GM21381 (cell line): ENCODE results near the gene ZNF212.

Experiments
- ATAC-seq: cut with Tn5 transposase; IDR thresholded peaks from one replicate; pipeline ENCODE4 v1.9.1; 2021; ENCODE audit warnings: mild to moderate bottlenecking, moderate library complexity; ENCODE audit not compliant: unreplicated experiment

The ZNF212 gene

DNA sequence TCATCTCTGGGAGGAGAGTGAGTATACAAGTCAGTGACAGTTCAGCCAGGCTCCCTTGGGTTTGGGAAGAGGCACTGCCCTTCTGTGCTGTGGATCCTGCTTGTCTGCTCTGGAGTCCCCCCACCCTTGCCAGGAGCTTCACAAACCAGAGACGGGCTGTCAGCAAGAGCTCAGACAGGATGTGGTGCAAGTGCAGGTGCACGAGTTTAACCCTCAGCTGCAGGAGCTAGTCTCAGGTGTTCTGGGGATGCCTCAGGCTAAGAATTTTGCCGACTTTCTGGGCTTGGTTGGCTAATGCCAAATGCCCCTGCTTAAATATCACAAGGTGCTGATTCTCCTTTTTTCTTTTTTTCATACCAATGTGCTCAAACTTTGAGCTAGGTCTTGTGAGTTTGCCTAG lies 44.9 kb downstream of the ZNF212 start:
- ATAC-seq = no peak

DNA sequence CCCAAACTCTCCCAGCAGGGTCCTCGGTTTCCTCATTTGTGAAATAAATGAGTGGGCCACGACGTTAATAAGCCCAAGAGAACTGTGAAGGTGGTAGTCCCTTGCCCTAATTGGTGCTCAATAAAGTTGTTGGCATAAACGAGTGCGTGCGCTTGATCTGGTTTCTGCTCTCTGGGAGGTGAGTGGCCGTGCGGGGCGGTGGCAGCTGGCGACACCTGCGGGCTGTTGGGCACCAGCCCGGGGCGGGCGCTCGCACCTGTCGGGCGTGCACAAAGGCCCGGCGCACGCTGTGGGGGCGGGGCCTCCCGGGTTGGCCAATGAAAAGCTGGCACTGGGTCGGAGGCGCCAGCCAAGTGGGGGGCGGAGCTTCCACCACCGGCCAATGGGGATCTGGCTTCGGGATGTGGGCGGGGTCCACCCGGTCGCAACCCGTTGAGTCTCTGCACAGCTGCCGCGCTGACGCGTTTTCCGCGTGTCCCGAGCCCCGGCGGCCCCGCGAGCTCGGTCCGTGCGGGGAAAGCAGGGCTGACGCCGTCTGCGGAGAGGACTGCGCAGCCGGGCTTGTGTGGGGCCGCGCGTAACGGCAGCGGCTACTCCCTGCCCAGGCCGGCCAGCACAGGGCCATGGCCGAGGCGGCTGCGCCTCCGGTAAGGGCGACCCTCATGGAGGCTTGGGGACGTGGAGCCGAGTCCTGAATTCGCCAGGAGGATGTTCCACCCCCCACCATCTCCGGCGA lies 45.6 kb downstream of the ZNF212 start:
- ATAC-seq = peak; percentile 96

DNA sequence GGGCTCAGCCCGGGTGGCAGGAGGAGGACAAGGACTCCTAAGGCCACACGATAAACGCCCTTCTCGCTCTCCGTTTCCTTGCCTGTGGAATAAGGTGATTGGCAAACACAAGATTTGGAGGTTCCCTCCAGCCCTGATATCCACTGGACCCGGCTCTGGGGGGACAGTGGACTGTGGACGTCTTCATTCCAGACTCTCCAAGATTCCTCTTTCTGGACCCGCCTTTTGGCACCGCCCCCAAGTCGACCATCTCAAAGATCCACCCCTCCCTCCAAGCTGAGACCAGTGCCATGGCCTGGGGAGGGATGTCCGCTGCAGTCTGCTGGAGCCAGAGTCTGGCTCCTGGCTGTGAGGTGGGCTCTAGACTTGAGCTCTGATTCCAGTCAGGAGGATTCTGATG lies 46.2 kb downstream of the ZNF212 start:
- ATAC-seq = no peak

GRCh38 chr7:149286811-149287400 lies 47.5 kb downstream of the ZNF212 start:
- ATAC-seq = no peak

GRCh38 chr7:149287622-149288021 lies 48.2 kb downstream of the ZNF212 start:
- ATAC-seq = no peak

- no peak for ATAC-seq
Observed at GRCh38 chr7:149289262-149289661, 49.8 kb downstream of the ZNF212 start.

DNA sequence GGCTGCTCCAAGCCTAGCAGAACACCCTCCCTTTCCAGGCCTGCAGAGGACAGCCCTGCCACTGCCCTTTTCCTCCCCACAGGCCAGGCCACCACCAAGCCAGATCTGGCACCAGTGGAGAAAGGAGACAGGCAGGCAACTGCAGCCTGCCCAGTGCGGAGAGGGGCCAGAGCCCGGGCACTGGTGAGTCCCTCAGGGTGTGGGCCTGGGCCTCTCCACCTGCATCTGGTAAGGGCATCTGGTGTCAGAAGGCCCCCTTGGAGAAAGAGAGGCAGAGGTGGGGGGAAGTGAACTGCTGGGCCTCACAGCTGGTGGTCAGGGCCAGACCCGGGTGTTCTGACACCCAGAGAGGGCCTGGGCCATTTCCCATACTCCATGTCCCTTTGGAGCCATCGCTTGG lies 50.4 kb downstream of the ZNF212 start:
- ATAC-seq = no peak

DNA sequence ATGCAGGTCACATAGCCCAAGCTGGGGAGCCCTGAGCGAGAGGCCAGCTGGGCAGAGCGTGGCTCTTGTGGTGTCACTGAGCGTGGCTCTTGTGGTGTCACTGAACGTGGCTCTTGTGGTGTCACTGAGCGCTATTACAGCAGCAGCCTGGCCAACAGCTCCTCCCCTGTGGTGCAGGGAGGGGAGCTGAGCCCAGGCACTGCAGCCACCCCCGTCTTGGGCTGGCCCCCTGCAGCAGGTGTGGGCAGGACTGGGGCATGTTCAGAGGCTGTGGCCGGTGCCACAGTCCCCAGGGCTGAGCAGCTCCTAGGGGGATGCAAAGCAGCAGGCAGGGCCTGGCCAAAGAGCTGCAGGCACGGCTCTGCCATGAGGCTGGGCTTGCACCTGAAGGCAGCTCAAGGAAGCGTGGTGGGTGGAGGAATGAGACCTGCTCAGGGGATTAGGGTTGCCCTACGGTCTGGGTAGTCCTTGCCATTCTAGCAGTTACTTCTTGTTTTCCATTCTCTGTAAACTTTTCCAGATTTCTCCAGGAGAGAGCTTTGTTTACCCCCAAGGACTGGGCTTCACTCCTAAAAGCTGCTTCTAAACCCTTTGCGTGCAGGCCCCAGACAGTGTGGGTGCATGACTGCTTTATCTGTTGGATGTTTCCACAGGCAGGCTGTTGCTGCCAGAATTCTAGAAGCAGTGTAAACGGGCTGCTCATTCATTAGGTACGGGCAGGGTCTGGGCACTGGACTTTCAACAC lies 51.8 kb downstream of the ZNF212 start:
- ATAC-seq = no peak

GRCh38 chr7:149291781-149292461 lies 52.5 kb downstream of the ZNF212 start:
- ATAC-seq = no peak

- ATAC-seq = no peak
Observed at GRCh38 chr7:149292462-149292823, 53.0 kb downstream of the ZNF212 start.

DNA sequence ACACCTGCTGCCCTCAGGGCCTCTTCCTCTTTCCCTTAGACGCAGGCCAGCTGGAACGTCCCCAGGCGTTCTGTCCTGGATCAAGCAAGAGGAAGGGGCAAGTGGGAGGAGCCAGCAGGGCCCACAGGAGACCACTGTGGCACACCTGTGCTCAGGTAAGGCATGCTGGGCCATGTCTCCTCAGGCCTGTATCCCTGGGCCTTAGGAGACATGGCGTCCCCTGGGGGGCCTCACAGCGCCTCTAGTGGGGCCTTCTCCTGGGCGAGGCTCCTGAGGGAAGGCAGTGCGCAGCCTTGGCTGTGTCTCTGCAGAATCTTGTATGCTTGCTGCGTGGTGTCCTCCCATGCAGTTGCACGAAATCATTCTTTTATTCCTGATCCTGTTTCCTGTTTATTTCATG lies 53.9 kb downstream of the ZNF212 start:
- ATAC-seq = no peak

DNA sequence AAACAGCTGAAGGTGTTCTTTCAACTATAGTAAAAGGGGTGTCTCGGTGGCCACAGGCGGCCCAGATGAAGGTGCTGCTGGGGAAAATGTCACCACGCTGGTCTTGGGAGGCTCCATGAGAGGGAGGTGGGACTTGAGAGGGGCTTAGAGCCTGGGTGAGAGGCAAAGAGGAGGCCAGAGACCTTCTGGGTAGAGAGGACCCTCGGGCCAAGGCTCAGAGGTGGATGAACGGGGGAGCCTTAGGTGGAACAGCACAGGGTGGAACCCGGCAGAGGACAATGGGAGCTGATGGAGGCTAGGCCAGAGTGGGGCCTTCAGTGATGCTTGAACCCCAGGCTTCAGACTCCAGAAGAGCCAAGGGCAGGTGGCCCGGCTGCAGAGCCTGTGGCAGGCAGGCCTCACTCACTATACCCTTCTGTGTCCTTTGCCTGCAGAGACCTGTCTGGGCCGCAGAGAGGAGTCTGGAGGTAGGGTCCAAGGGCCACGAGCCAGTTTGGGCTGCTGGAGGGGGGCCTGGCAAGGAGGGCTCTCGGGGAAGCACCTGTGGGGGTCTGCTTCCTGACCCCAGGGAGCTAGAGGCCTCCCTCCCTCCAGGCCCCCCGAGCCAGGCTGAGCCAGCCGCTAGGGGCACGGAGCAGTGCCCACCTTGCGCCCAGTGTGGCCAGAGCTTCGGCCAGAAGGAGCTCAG lies 54.6 kb downstream of the ZNF212 start:
- no peak for ATAC-seq

DNA sequence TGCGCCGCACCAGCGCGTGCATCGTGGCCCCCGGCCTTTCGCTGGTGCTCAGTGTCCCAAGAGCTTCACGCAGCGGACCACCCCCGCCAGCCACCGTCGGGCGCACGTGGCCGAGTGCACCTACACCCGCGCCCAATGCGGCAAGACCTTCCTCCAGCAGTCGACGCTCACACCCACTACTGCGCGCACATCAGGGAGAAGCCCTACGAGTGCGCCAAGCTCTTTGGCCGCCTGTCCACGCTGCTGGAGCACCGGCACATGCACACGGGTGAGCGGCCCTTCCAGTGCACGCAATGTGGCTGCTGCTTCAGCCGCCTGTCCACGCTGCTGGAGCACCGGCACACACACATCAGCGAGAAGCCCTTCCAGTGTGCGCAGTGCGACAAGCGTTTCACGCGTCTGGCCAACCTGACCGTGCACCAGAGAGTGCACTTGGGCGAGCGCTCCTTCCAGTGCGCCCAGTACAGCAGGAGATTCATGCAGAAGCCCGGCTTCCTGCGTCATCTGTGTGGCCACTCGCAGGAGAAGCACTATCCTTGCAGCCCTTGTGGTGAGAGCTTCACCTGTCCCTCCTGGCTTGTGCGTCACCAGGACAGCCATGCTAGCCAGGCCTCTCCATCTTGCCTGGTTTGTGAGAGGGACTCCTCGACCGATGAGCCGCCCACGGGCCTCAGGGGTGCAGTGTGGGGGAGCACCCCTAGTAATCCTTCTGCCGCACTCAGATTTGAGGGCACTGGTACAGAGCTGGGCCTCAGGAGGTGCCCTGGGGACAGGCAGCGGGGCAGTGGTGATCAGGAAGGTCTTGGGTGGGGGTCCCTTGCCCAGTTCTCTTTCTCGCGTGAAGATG lies 55.4 kb downstream of the ZNF212 start:
- ATAC-seq = no peak

DNA sequence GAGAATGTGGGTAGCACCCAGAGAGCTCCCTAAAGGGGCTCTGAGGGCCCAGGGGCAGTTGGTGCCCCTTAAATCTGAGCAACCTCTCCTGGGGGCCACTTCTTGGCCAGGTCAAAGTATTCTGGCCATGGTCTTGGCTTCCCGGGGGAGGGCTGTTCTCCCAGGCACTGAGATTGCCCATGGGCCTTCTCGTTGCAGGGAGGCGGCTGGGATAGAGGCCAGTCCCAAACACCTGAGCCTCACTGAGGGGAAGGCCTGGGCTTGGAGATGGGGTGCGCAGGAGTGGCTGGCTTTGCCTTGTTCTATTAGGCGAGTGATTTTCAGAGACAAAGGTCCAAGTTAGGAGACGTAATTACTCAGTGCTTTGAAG lies 56.0 kb downstream of the ZNF212 start:
- no peak for ATAC-seq

- ATAC-seq = no peak
Observed at GRCh38 chr7:149296368-149296767, 56.9 kb downstream of the ZNF212 start.

DNA sequence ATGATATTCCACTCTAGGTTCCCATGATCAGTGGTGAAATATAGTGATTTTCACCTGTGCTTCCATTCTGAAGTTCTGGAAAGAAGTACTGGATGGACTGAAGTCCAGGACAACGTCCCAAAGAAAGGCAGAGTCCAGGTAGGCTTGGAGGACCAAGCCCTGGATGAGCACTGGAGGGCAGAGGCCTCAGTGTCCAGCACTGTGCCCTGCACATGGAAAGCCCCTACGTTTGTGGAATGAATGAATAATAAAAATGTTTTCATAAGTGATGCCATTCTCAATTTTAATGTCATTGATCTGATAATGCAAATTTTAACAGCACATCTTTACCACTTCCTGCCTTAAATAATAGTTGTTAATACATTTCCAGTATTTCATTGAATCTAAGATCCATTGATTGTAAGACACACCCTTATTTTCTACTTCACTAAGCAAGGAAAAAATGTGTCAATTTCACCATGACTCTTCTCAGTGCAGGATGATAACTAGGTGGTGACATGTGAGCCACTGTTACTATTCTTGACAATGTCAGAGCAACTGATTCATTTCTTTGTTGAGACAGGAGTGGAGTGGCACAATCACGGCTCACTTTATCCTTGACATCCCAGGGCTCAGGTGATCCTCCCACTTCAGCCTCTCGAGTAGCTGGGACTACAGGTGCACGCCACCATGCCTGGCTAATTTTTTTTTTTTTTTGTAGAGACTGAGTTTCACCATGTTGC lies 57.7 kb downstream of the ZNF212 start:
- no peak for ATAC-seq

DNA sequence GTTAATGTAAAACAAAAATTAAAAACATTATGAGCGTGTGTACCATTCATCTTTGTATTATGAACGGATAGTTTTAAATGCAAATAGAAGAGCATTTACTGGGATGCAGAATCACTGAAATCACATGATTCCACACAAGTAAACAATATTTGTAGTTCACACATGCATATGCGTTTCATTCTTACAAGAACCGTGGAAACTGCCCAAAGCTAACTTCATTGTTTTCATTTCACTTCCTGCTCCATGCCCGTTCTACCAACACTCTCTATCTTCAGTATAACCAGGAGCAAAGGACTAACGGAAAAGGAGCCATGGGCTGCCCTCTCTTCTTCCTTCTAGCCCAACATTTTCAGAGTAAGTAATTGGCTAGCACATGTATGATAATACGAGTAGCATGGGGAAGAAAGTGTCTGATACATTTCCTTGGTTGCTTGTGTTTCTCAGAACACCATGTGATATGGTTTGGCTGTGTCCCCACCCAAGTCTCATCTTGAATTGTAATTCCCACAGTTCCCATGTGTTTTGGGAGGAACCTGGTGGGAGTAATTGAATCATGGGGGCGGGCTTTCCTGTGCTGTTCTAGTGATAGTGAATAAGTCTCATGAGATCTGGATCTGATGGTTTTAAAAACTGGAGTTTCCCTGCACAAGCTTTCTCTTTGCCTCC lies 61.3 kb downstream of the ZNF212 start:
- no peak for ATAC-seq

DNA sequence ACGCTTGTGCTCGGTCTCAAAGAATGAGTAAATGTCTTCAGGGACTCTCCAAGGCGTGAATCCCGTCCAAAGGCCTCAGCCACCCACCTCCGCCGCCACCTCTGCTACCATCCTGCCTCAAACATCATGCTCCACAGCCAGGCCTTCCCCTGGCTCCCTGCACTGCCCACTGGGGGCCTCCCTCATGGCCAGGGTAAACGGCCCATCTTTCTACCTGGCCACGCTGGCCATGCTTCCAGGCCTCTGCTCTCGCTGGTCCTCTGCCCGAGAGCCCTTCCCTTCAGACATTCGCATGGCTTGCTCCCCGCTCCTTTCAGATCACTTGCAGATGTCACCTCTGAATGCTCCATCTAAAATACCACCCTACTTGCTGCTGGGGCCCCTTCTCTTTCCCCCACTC lies 62.8 kb downstream of the ZNF212 start:
- ATAC-seq = no peak

DNA sequence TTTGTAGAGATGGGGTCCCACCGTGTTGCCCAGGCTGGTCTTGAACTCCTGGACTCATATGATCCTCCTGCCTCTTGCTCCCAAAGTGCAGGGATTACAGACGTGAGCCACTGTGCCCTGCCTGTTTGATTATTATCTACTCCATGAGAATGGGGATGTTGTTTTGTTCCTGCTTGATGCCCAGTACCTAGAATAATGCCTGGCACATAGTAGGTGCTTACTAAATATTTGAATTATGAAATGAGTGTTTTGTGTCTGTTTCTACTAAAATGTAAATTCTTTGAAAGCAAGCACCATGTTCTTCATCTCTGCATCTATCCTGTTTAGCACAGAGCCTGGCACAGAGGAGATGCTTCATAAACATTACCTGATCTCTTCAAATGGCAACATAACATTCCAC lies 63.4 kb downstream of the ZNF212 start:
- ATAC-seq = no peak
